ENCODE measurements around the gene ADAM23. TPM values are rescaled to one million over a fixed set of nuclear protein-coding genes. Genes with fewer than 3 reads are reported as not detected.

ADAM23 gene
- total and polyA plus RNA-seq, 4 donors: 0.12 to 0.51 (median 0.17) TPM; not detected in 1

DNA sequence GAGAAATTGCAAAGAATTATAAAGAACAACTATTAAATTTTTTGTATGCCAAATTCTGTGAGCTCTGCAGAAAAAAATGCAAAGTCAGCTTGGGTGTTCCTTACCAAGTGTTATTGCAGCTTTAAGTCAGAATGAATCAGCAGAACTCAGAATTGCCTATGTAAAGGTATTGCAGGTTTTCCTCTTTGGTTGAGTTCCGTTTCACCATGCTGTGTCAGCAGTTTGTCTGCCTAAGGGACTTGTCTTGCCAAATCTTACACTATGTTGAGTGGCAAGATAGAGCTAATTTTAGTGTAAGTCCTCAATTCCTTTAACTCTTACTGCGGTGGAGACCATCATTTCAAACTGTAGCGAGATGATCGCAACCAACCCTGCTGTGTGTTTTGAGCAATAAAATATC lies 38.8 kb downstream of the ADAM23 start:
- no peak for DNase-seq (ENCODE audit: low spot score)
- no peak overlapping the region for H3K9ac ChIP-seq (ENCODE audit: low read depth in 1 of 2, low read length in 2 of 2)
- no peak for TF ChIP-seq YY1 (IDR thresholded peaks at IDR 0.05)
- no peak for TF ChIP-seq HNF4A (conservative IDR thresholded peaks at IDR 0.05)
- TF ChIP-seq NR2F2 (IDR thresholded peaks at IDR 0.05): no peak
- TF ChIP-seq GABPA (IDR thresholded peaks at IDR 0.05 in 1 of 2, conservative IDR thresholded peaks at IDR 0.05 in 1 of 2): no peak
- no peak for TF ChIP-seq FOXA1 (IDR thresholded peaks at IDR 0.05)
- TF ChIP-seq SP1 (IDR thresholded peaks at IDR 0.05): no peak
- TF ChIP-seq FOXA2 (IDR thresholded peaks at IDR 0.05): no peak
- no peak for TF ChIP-seq EGR1 (IDR thresholded peaks at IDR 0.05; ENCODE audit: low read depth in 2 of 2)
- TF ChIP-seq, protein P1, sequence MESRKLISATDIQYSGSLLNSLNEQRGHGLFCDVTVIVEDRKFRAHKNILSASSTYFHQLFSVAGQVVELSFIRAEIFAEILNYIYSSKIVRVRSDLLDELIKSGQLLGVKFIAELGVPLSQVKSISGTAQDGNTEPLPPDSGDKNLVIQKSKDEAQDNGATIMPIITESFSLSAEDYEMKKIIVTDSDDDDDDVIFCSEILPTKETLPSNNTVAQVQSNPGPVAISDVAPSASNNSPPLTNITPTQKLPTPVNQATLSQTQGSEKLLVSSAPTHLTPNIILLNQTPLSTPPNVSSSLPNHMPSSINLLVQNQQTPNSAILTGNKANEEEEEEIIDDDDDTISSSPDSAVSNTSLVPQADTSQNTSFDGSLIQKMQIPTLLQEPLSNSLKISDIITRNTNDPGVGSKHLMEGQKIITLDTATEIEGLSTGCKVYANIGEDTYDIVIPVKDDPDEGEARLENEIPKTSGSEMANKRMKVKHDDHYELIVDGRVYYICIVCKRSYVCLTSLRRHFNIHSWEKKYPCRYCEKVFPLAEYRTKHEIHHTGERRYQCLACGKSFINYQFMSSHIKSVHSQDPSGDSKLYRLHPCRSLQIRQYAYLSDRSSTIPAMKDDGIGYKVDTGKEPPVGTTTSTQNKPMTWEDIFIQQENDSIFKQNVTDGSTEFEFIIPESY (IDR thresholded peaks at IDR 0.05): no peak
- TF ChIP-seq JUND (IDR thresholded peaks at IDR 0.05): no peak
- TF ChIP-seq HNF4G (IDR thresholded peaks at IDR 0.05): no peak
- TF ChIP-seq, protein P2, sequence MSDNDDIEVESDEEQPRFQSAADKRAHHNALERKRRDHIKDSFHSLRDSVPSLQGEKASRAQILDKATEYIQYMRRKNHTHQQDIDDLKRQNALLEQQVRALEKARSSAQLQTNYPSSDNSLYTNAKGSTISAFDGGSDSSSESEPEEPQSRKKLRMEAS (IDR thresholded peaks at IDR 0.05): no peak
- TF ChIP-seq, protein P3, sequence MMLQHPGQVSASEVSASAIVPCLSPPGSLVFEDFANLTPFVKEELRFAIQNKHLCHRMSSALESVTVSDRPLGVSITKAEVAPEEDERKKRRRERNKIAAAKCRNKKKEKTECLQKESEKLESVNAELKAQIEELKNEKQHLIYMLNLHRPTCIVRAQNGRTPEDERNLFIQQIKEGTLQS (IDR thresholded peaks at IDR 0.05): no peak
- no peak for TF ChIP-seq TAF1 (conservative IDR thresholded peaks at IDR 0.05)
- TF ChIP-seq, protein P4, sequence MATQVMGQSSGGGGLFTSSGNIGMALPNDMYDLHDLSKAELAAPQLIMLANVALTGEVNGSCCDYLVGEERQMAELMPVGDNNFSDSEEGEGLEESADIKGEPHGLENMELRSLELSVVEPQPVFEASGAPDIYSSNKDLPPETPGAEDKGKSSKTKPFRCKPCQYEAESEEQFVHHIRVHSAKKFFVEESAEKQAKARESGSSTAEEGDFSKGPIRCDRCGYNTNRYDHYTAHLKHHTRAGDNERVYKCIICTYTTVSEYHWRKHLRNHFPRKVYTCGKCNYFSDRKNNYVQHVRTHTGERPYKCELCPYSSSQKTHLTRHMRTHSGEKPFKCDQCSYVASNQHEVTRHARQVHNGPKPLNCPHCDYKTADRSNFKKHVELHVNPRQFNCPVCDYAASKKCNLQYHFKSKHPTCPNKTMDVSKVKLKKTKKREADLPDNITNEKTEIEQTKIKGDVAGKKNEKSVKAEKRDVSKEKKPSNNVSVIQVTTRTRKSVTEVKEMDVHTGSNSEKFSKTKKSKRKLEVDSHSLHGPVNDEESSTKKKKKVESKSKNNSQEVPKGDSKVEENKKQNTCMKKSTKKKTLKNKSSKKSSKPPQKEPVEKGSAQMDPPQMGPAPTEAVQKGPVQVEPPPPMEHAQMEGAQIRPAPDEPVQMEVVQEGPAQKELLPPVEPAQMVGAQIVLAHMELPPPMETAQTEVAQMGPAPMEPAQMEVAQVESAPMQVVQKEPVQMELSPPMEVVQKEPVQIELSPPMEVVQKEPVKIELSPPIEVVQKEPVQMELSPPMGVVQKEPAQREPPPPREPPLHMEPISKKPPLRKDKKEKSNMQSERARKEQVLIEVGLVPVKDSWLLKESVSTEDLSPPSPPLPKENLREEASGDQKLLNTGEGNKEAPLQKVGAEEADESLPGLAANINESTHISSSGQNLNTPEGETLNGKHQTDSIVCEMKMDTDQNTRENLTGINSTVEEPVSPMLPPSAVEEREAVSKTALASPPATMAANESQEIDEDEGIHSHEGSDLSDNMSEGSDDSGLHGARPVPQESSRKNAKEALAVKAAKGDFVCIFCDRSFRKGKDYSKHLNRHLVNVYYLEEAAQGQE (IDR thresholded peaks at IDR 0.05): no peak
- TF ChIP-seq RXRA (IDR thresholded peaks at IDR 0.05): no peak
- no peak for TF ChIP-seq RAD21 (IDR thresholded peaks at IDR 0.05)
- TF ChIP-seq, protein P5, sequence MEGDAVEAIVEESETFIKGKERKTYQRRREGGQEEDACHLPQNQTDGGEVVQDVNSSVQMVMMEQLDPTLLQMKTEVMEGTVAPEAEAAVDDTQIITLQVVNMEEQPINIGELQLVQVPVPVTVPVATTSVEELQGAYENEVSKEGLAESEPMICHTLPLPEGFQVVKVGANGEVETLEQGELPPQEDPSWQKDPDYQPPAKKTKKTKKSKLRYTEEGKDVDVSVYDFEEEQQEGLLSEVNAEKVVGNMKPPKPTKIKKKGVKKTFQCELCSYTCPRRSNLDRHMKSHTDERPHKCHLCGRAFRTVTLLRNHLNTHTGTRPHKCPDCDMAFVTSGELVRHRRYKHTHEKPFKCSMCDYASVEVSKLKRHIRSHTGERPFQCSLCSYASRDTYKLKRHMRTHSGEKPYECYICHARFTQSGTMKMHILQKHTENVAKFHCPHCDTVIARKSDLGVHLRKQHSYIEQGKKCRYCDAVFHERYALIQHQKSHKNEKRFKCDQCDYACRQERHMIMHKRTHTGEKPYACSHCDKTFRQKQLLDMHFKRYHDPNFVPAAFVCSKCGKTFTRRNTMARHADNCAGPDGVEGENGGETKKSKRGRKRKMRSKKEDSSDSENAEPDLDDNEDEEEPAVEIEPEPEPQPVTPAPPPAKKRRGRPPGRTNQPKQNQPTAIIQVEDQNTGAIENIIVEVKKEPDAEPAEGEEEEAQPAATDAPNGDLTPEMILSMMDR (IDR thresholded peaks at IDR 0.05; ENCODE audit: low read depth, low read length, missing input control): no peak
- WGBS: 80% methylated on average over 4 of the region's 4 CpGs
- H3K4me1 ChIP-seq (ENCODE audit: control insufficient read depth in 4 of 4, insufficient read depth in 4 of 4, low read length in 3 of 4): no peaks in the 10 kb centered on the region
- no peaks in the 10 kb centered on the region for H3K36me3 ChIP-seq (ENCODE audit: control insufficient read depth in 4 of 4, insufficient read depth in 3 of 4, low read depth in 1 of 4, low read length in 3 of 4)
- peaks cover 0 to 8% (median 2%) of the 10 kb centered on the region in 4 donors for H3K27me3 ChIP-seq (ENCODE audit: control insufficient read depth in 4 of 4, insufficient read depth in 4 of 4, low read length in 3 of 4)
- no peak overlapping the region for H3K27ac ChIP-seq (ENCODE audit: low read depth in 1 of 2, low read length in 2 of 2)
- no peaks in the 10 kb centered on the region for H3K9me3 ChIP-seq (ENCODE audit: control insufficient read depth in 4 of 4, low read length in 3 of 4)
- H3K4me3 ChIP-seq (ENCODE audit: low read depth in 1 of 3, low read length in 3 of 3): no peak overlapping the region

Data from liver (tissue), 9 donors.